Panc1 (cell line): ENCODE data around the gene IMMT.

Experiments used
- CTCF ChIP-seq: fragments of 450-650 bp; IDR thresholded peaks from 2 replicates; pipeline ENCODE4 v1.5.1; 2017; ENCODE audit warnings: mild to moderate bottlenecking
- POLR2AphosphoS5 ChIP-seq: IDR thresholded peaks from 2 replicates; pipeline ENCODE4 v1.6.1; 2012; ENCODE audit warnings: mild to moderate bottlenecking, low read depth, low read length, moderate library complexity
- REST ChIP-seq, 2 experiments: IDR thresholded peaks; 2 replicates each; pipeline ENCODE4 v1.6.1; 2011 to 2012; ENCODE audit warnings: low read depth in 2 of 2, control low read depth in 1 of 2, low read length in 1 of 2, mild to moderate bottlenecking in 1 of 2, moderate library complexity in 1 of 2; ENCODE audit not compliant: insufficient read depth in 1 of 2

GRCh38 chr2:86234563-86235131 is 39.4 kb upstream of the IMMT start:
- TF ChIP-seq POLR2AphosphoS5 (no peak), CTCF (no peak), REST (IDR thresholded peaks at IDR 0.05; ENCODE audit: insufficient read depth in 1 of 2, low read depth in 2 of 2, low read length in 1 of 2) (no peak)
